GM12878 (cell line): ENCODE measurements around the gene CACNA2D1. TPM values are rescaled to one million over a fixed set of nuclear protein-coding genes. Genes with fewer than 3 reads are reported as not detected.

ENCODE experiments used
- ATAC-seq: fragments of 200-7000 bp; cut with Tn5 transposase; 3 replicates; pipeline ENCODE4 v1.9.1; 2020; ENCODE audit warnings: mild to moderate bottlenecking, moderate library complexity
- BruUV-seq: library from RNA; stranded (reverse); fragments of 400-500 nt; replicated peaks from 2 replicates; lab custom pipeline; 2021; lab: Mats Ljungman, UMichigan
- CTCF ChIA-PET: fragments of 300-600 bp; sonication (Branson Sonifier 250); formaldehyde crosslinking; extraction: SDS; loops from one replicate; lab custom pipeline; 2021; ENCODE audit warnings: inconsistent platforms; lab: Yijun Ruan, JAX
- POLR2A ChIA-PET: fragments of 350-600 bp; formaldehyde crosslinking; extraction: SDS; loops from one replicate; lab custom pipeline; 2021; ENCODE audit warnings: inconsistent platforms; lab: Charles Lee
- RAD21 ChIA-PET: fragments of 300-600 bp; sonication (Branson Sonifier 250); formaldehyde crosslinking; loops from one replicate; lab custom pipeline; 2023; ENCODE audit warnings: antibody characterized with exemption; ENCODE audit not compliant: unreplicated experiment; lab: Charles Lee
- SMC1A ChIA-PET: fragments of 300-600 bp; sonication (Branson Sonifier 250); formaldehyde crosslinking; loops from one replicate; lab custom pipeline; 2023; ENCODE audit not compliant: unreplicated experiment, uncharacterized antibody; lab: Charles Lee
- DNase-seq: peaks from one replicate; pipeline ENCODE4 v3.0.0-alpha.2; 2011; ENCODE audit warnings: low read depth, low spot score
- FAIRE-seq: peaks from 3 replicates; lab custom pipeline; 2011; peaks lifted over from hg19 to GRCh38; lab: Jason Lieb, UNC
- H2AFZ ChIP-seq: 2 replicates; pipeline ENCODE4 v1.6.0; 2011; ENCODE audit warnings: low read depth, low read length, control low read depth; ENCODE audit not compliant: control insufficient read depth
- H3K27ac ChIP-seq: 2 replicates; pipeline ENCODE4 v1.5.1; 2011; ENCODE audit warnings: control low read depth; ENCODE audit not compliant: control insufficient read depth, insufficient read depth
- H3K27me3 ChIP-seq, 2 experiments: replicated peaks in 1 of 2; 2 replicates each; pipeline versions ENCODE4 v1.6.0 to v1.6.1; 2011; ENCODE audit warnings: low read length in 1 of 2; ENCODE audit not compliant: control insufficient read depth in 2 of 2, insufficient read depth in 2 of 2
- H3K36me3 ChIP-seq, 2 experiments: 2 replicates each; pipeline ENCODE4 v1.5.1; 2011; ENCODE audit warnings: low read length in 1 of 2; ENCODE audit not compliant: control insufficient read depth in 2 of 2, insufficient read depth in 2 of 2
- H3K4me1 ChIP-seq: 2 replicates; pipeline ENCODE4 v1.6.1; 2011; ENCODE audit warnings: mild to moderate bottlenecking, low read length, moderate library complexity, mixed read lengths; ENCODE audit not compliant: control insufficient read depth, insufficient read depth
- H3K4me2 ChIP-seq: 2 replicates; pipeline ENCODE4 v1.6.0; 2011; ENCODE audit warnings: control low read depth; ENCODE audit not compliant: control insufficient read depth, insufficient read depth
- H3K4me3 ChIP-seq: fragments of 200-600 bp; sonication (generic); 2 replicates; pipeline ENCODE4 v1.5.1; 2016
- H3K79me2 ChIP-seq: 2 replicates; pipeline ENCODE4 v1.6.0; 2011; ENCODE audit warnings: low read length; ENCODE audit not compliant: control insufficient read depth, insufficient read depth
- H3K9ac ChIP-seq: 2 replicates; pipeline ENCODE4 v1.8.0; 2011; ENCODE audit warnings: low read length, control low read depth, mixed read lengths; ENCODE audit not compliant: control insufficient read depth, insufficient read depth
- H3K9me3 ChIP-seq: replicated peaks from 3 replicates; pipeline ENCODE4 v1.5.1; 2011; ENCODE audit warnings: mild to moderate bottlenecking, low read length; ENCODE audit not compliant: control insufficient read depth, insufficient read depth
- H4K20me1 ChIP-seq: 2 replicates; pipeline ENCODE4 v1.6.0; 2011; ENCODE audit not compliant: control insufficient read depth, insufficient read depth
- ASH2L ChIP-seq: fragments of 300-600, 200-600 bp; sonication (generic); IDR thresholded peaks from 2 replicates; pipeline ENCODE4 v1.6.1; 2017; ENCODE audit warnings: low read depth, mild to moderate bottlenecking, borderline replicate concordance
- ATF3 ChIP-seq: IDR thresholded peaks from 2 replicates; pipeline ENCODE4 v1.6.1; 2011; ENCODE audit warnings: low read depth, mild to moderate bottlenecking, low read length, moderate library complexity, borderline replicate concordance; ENCODE audit errors: extremely low read depth
- BACH1 ChIP-seq: fragments of 450-650 bp; IDR thresholded peaks from 2 replicates; pipeline ENCODE4 v1.6.1; 2017; ENCODE audit warnings: mild to moderate bottlenecking, borderline replicate concordance
- IRF4 ChIP-seq: IDR thresholded peaks from 2 replicates; pipeline ENCODE4 v1.6.1; 2011; ENCODE audit warnings: low read depth, low read length
- JUND ChIP-seq: IDR thresholded peaks from 2 replicates; pipeline ENCODE4 v1.6.1; 2012; ENCODE audit warnings: low read depth, mild to moderate bottlenecking, low read length, improper control_type of control experiment, moderate library complexity
- LARP7 ChIP-seq: fragments of 450-650 bp; IDR thresholded peaks from 2 replicates; pipeline ENCODE4 v1.6.1; 2017; ENCODE audit warnings: mild to moderate bottlenecking
- MYB ChIP-seq: fragments of 150-350 bp; IDR thresholded peaks from 2 replicates; pipeline ENCODE4 v1.6.1; 2014; ENCODE audit warnings: mild to moderate bottlenecking, low read depth, low read length, borderline replicate concordance
- NKRF ChIP-seq: fragments of 450-650 bp; conservative IDR thresholded peaks from 2 replicates; pipeline ENCODE4 v1.6.1; 2017; ENCODE audit warnings: mild to moderate bottlenecking, moderate library complexity
- PKNOX1 ChIP-seq: fragments of 450-650 bp; IDR thresholded peaks from 2 replicates; pipeline ENCODE4 v1.6.1; 2016; ENCODE audit warnings: mild to moderate bottlenecking
- RAD21 ChIP-seq: IDR thresholded peaks from 2 replicates; pipeline ENCODE4 v1.6.1; 2011; ENCODE audit warnings: mild to moderate bottlenecking, low read depth, low read length, moderate library complexity; ENCODE audit not compliant: insufficient read depth
- RAD51 ChIP-seq: fragments of 450-650 bp; IDR thresholded peaks from 2 replicates; pipeline ENCODE4 v1.6.1; 2016; ENCODE audit warnings: moderate library complexity, mild to moderate bottlenecking, inconsistent platforms
- YY1 ChIP-seq: IDR thresholded peaks from 2 replicates; pipeline ENCODE4 v1.6.1; 2011; ENCODE audit warnings: low read depth, mild to moderate bottlenecking, low read length
- ZNF207 ChIP-seq: fragments of 450-650 bp; IDR thresholded peaks from 2 replicates; pipeline ENCODE4 v1.6.1; 2014; ENCODE audit warnings: antibody characterized with exemption, mild to moderate bottlenecking, borderline replicate concordance
- ZNF687 ChIP-seq: fragments of 450-650 bp; IDR thresholded peaks from 2 replicates; pipeline ENCODE4 v1.6.1; 2017; ENCODE audit warnings: mild to moderate bottlenecking, moderate library complexity
- WGBS: methylation state at CpG from one replicate; pipeline ENCODE4 v1.1.6; 2016; ENCODE audit warnings: low lambda C conversion rate; ENCODE audit not compliant: insufficient replicate concordance, insufficient coverage; ENCODE audit errors: missing lambda C conversion rate; 5-methylcytosine and 5-hydroxymethylcytosine counted together
- in situ Hi-C: fragments of 300-500 bp; cut with MboI; formaldehyde crosslinking; loops from 9 replicates; pipeline ENCODE4 v1.14.3; 2018; ENCODE audit warnings: mixed read lengths
- intact Hi-C: fragments of 100-400 bp; cut with micrococcal nuclease; formaldehyde crosslinking; loops from one replicate; pipeline ENCODE4 v1.14.2; 2022; ENCODE audit not compliant: unreplicated experiment
- polyA plus RNA-seq, 11 experiments: library from polyadenylated mRNA; depleted of rRNA in 4 of 11; unstranded in 6 of 11; stranded (reverse) in 5 of 11; fragments of >200 nt; fragmentation: Nextera tagmentation in 4 of 11; fragmentation: Illumina TruSeq in 1 of 11; extraction: Ambion mirVana in 4 of 11; extraction: Trizol in 1 of 11; gene quantifications; 1 replicate in 1 of 11; 2 replicates in 10 of 11; pipeline versions ENCODE4 v1.2.1 to v1.2.3, GENCODE V29; 2011 to 2016; ENCODE audit warnings: inconsistent platforms in 2 of 11, missing spikeins in 2 of 11, low read depth in 1 of 11
- total RNA-seq, 4 experiments: library from RNA; depleted of rRNA in 3 of 4; stranded (reverse); fragments of >200 nt in 3 of 4; fragmentation: Illumina TruSeq in 1 of 4; extraction: Trizol in 1 of 4; gene quantifications; 2 replicates each; pipeline versions ENCODE4 v1.2.1 to v1.2.3, GENCODE V29; 2013 to 2021

The CACNA2D1 gene
- total and polyA plus RNA-seq, 10 of the 15 experiments (the other 5 are each of a cell fraction or from before 2014, with no cell fraction given), result 0.14 to 14.8 (median 0.97) TPM

GRCh38 chr7:82221152-82221674 is 222.4 kb downstream of the CACNA2D1 start:
- Histone ChIP-seq H3K4me3 (no peak overlapping the region), H3K79me2 (no peaks in the 10 kb centered on the region), H2AFZ (no peak overlapping the region), H3K9ac (no peak overlapping the region), H3K4me1 (no peaks in the 10 kb centered on the region), H3K4me2 (no peak overlapping the region), H3K36me3 (no peaks in the 10 kb centered on the region), H3K27me3 (no peaks in the 10 kb centered on the region), H4K20me1 (no peaks in the 10 kb centered on the region), H3K9me3 (no peaks in the 10 kb centered on the region), H3K27ac (no peak overlapping the region)
- intact Hi-C loops (no loop called here), in situ Hi-C loops (loop anchor here (10.0 kb wide), 2 partner anchors 354 to 514 kb away; no protein-coding TSS in a partner anchor)
- 30% methylated on average over 9 of the region's 9 CpGs for WGBS
- ChIA-PET SMC1A (interaction anchor here (0.8 to 2.5 kb wide), 12 partner anchors 8 to 384 kb away, joined by 3 to 10 read pairs (median 4); no protein-coding TSS in a partner anchor), POLR2A (interaction anchor here (0.6 to 1.2 kb wide), 4 partner anchors 10 to 79 kb away, joined by 3 to 4 read pairs (median 4); no protein-coding TSS in a partner anchor), CTCF (interaction anchor here (1.0 to 2.4 kb wide), 7 partner anchors 10 to 720 kb away, joined by 3 to 9 read pairs (median 5); no protein-coding TSS in a partner anchor), RAD21 (interaction anchor here (0.9 to 1.8 kb wide), 3 partner anchors 10 to 176 kb away, joined by 3 to 4 read pairs (median 4); no protein-coding TSS in a partner anchor)
- ATAC-seq (no peak), FAIRE-seq (no peak), DNase-seq (no peak)
- BruUV-seq, result no TSS peak
- no peak for TF ChIP-seq MYB
- no peak for TF ChIP-seq IRF4
- TF ChIP-seq ZNF207, result no peak
- TF ChIP-seq ATF3, result no peak
- TF ChIP-seq LARP7, result no peak
- no peak for TF ChIP-seq YY1
- no peak for TF ChIP-seq JUND
- no peak for TF ChIP-seq RAD21
- no peak for TF ChIP-seq BACH1
- TF ChIP-seq ASH2L, result no peak
- no peak for TF ChIP-seq NKRF
- TF ChIP-seq ZNF687, result no peak
- TF ChIP-seq PKNOX1, result no peak
- TF ChIP-seq RAD51, result no peak
